AG04450 (cell line): ENCODE measurements around the gene CACNG6. TPM values are rescaled to one million over a fixed set of nuclear protein-coding genes. Genes with fewer than 3 reads are reported as not detected.

Experiments
- CTCF ChIA-PET: fragments of 300-600, 350-600 bp; formaldehyde crosslinking; extraction: SDS; loops from one replicate; lab custom pipeline; 2022; ENCODE audit warnings: antibody characterized with exemption, inconsistent platforms; lab: Charles Lee
- POLR2A ChIA-PET: fragments of 350-600 bp; formaldehyde crosslinking; extraction: SDS; loops from one replicate; lab custom pipeline; 2021; ENCODE audit warnings: antibody characterized with exemption, inconsistent platforms; lab: Yijun Ruan, JAX
- DNase-seq: peaks from one replicate; pipeline ENCODE4 v3.0.0-alpha.2; 2011; ENCODE audit warnings: low read depth, low spot score
- H3K27ac ChIP-seq: one replicate; pipeline ENCODE4 v1.5.1; 2012; ENCODE audit warnings: low read depth, low read length, control low read depth
- H3K27me3 ChIP-seq: one replicate; pipeline ENCODE4 v1.6.0; 2012; ENCODE audit warnings: low read length; ENCODE audit not compliant: control insufficient read depth, insufficient read depth
- H3K4me3 ChIP-seq: 2 replicates; pipeline ENCODE4 v1.5.1; 2011; ENCODE audit warnings: mild to moderate bottlenecking, low read depth, low read length, control low read depth
- H3K9me3 ChIP-seq: 2 replicates; pipeline ENCODE4 v1.5.1; 2012; ENCODE audit warnings: low read length; ENCODE audit not compliant: control insufficient read depth, insufficient read depth
- polyA plus RNA-seq: library from polyadenylated mRNA; depleted of rRNA; stranded (reverse); fragments of >200 nt; gene quantifications from 2 replicates; pipeline ENCODE4 v1.2.3, GENCODE V29; 2011
- TF ChIP-seq, protein P1 (sequence below): IDR thresholded peaks from 2 replicates; pipeline ENCODE4 v1.5.1; 2011; ENCODE audit warnings: low read depth, low read length, control low read depth, inconsistent platforms

The CACNG6 gene
- polyA plus RNA-seq, 1 experiment: 0.19 TPM

DNA sequence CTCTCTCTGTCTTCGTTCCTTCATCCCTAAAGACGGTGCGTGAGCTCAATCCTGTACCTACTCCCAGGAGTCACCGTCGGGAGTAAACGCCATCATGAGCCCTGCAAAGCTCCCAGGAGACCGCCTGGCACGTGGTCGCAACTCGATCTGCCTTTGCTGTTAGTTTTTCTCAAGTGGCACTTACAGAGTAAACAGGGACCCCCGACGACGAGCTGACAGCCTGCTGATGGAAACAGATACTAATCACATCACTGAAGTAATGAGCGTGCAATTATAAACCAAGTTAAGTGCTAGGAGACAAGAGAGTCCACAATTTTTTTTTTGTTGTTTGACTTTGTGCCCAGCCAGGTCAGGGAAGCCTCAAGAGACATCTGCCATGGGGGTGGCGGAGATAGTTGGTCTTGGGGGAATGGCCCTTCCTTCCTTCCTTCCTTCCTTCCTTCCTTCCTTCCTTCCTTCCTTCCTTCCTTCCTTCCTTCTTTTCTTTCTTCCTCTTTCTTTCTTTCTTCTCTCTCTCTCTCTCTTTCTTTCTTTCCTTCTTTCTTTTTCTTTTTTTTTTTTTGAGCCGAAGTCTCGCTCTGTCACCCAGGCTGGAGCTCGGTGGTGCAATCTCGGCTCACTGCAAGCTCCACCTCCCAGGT lies 23.6 kb downstream of the CACNG6 start:
- DNase-seq: no peak
- no peak overlapping the region for H3K4me3 ChIP-seq
- CTCF ChIA-PET: interaction anchor here (0.9 to 4.4 kb wide), 4 partner anchors 9 to 219 kb away, joined by 3 to 22 read pairs (median 5); no protein-coding TSS in a partner anchor
- POLR2A ChIA-PET: interaction anchor here (0.7 kb wide), 1 partner anchor 159 kb away, joined by 4 read pairs; no protein-coding TSS in a partner anchor
- TF ChIP-seq, protein P1, sequence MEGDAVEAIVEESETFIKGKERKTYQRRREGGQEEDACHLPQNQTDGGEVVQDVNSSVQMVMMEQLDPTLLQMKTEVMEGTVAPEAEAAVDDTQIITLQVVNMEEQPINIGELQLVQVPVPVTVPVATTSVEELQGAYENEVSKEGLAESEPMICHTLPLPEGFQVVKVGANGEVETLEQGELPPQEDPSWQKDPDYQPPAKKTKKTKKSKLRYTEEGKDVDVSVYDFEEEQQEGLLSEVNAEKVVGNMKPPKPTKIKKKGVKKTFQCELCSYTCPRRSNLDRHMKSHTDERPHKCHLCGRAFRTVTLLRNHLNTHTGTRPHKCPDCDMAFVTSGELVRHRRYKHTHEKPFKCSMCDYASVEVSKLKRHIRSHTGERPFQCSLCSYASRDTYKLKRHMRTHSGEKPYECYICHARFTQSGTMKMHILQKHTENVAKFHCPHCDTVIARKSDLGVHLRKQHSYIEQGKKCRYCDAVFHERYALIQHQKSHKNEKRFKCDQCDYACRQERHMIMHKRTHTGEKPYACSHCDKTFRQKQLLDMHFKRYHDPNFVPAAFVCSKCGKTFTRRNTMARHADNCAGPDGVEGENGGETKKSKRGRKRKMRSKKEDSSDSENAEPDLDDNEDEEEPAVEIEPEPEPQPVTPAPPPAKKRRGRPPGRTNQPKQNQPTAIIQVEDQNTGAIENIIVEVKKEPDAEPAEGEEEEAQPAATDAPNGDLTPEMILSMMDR: no peak
- peaks cover 14% of the 10 kb centered on the region for H3K9me3 ChIP-seq
- no peaks in the 10 kb centered on the region for H3K27me3 ChIP-seq
- no peak overlapping the region for H3K27ac ChIP-seq

DNA sequence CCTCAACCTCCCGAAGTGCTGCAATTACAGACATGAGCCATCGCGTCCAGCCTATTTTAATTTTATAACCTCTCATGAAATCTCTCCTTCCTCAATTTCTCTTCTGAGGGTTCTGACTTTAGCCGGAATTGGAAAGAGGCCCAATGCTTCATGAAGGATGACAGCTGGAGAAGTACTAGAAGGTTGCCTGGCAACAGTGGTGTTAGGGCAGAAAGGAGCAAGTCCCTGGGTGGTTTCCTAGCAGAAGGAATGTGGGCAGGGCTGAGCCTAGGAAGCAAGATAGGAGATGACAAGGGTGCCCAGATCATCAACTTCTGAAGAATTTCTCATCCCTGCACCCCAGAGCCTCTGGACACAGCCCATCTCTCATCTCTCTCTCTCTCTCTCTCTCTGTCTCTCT lies 25.8 kb downstream of the CACNG6 start:
- no peak for DNase-seq
- H3K27ac ChIP-seq: no peak overlapping the region
- TF ChIP-seq, protein P1: no peak
- CTCF ChIA-PET: interaction anchor here (0.6 to 4.4 kb wide), 4 partner anchors 13 to 823 kb away, joined by 3 to 22 read pairs (median 6); no protein-coding TSS in a partner anchor
- peaks cover 14% of the 10 kb centered on the region for H3K9me3 ChIP-seq
- H3K27me3 ChIP-seq: no peaks in the 10 kb centered on the region
- H3K4me3 ChIP-seq: no peak overlapping the region
- POLR2A ChIA-PET: no interaction called here

GRCh38 chr19:54021363-54021762 lies 29.9 kb downstream of the CACNG6 start:
- Histone ChIP-seq H3K4me3 (no peak overlapping the region), H3K9me3 (peaks cover 10% of the 10 kb centered on the region), H3K27me3 (no peaks in the 10 kb centered on the region), H3K27ac (no peak overlapping the region)
- TF ChIP-seq, protein P1: no peak
- ChIA-PET CTCF (interaction anchor here (1.3 to 2.3 kb wide), 3 partner anchors 9 to 180 kb away, joined by 3 to 10 read pairs (median 8); no protein-coding TSS in a partner anchor), POLR2A (interaction anchor here (1.1 kb wide), 1 partner anchor 41 kb away, joined by 4 read pairs; no protein-coding TSS in a partner anchor)
- no peak for DNase-seq

DNA sequence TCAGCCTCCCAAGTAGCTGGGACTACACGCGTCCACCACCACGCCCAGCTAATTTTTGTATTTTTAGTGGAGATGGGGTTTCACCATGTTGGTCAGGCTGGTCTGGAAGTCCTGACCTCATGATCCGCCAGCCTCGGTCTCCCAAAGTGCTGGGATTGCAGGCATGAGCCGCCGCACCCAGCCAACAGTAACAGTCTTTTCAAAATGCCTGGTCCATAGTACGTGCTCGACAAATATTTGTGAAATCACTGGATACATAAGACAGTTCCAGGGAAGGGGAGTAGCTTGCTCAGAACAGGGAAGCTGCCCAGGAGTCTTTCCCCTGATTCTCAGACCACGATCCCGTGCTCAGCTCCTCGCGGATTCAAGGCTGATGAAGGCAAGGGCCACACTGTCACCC lies 30.5 kb downstream of the CACNG6 start:
- Histone ChIP-seq H3K9me3 (peaks cover 9% of the 10 kb centered on the region), H3K27ac (no peak overlapping the region), H3K27me3 (no peaks in the 10 kb centered on the region), H3K4me3 (no peak overlapping the region)
- DNase-seq: no peak
- TF ChIP-seq, protein P1: no peak
- ChIA-PET CTCF (interaction anchor here (1.3 to 4.8 kb wide), 6 partner anchors 8 to 230 kb away, joined by 3 to 49 read pairs (median 16); partner anchors contain the start of gene CACNG7), POLR2A (interaction anchor here (1.1 kb wide), 1 partner anchor 42 kb away, joined by 4 read pairs; no protein-coding TSS in a partner anchor)

DNA sequence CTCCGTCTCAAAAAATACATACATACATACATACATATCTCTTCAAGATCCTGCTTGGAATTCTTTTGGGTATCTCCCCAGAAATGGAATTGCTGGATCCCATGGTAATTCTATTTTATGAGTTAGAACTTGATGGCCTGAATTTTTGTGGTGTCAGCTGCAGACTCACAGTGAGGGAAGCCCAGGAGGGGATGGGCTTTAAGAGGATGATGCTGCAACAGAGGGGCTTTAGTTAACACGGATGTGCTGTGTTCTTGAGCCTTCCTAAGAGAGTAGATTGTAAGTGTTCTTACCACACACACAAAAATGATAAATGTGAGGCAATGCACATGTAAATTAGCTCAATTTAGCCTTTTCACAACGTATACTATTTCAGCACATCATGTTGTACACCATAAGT lies 31.8 kb downstream of the CACNG6 start:
- no peaks in the 10 kb centered on the region for H3K9me3 ChIP-seq
- POLR2A ChIA-PET: interaction anchor here (0.6 to 1.1 kb wide), 3 partner anchors 43 to 183 kb away, joined by 3 to 8 read pairs (median 3); no protein-coding TSS in a partner anchor
- no peak overlapping the region for H3K4me3 ChIP-seq
- no peak overlapping the region for H3K27ac ChIP-seq
- H3K27me3 ChIP-seq: no peaks in the 10 kb centered on the region
- TF ChIP-seq, protein P1: no peak
- no peak for DNase-seq
- CTCF ChIA-PET: interaction anchor here (0.6 to 4.8 kb wide), 35 partner anchors 8 to 1810 kb away, joined by 3 to 49 read pairs (median 4); partner anchors contain the start of genes CACNG7, MYADM and PRKCG
